Spleen (tissue), 7 donors: ENCODE data around the gene FAT1.

Experiments used
- CTCF ChIP-seq, 11 experiments: fragments of 200-600 bp in 7 of 11; fragments of 450-650 bp in 4 of 11; sonication (generic) in 4 of 11; IDR thresholded peaks in 8 of 11; conservative IDR thresholded peaks in 3 of 11; 1 replicate in 7 of 11; 2 replicates in 4 of 11; pipeline versions ENCODE4 v1.4.0 to v1.8.0; 2016 to 2021; ENCODE audit warnings: antibody characterized with exemption in 11 of 11, inconsistent platforms in 4 of 11, mild to moderate bottlenecking in 1 of 11
- POLR2A ChIP-seq, 3 donors: fragments of 450-650 bp; IDR thresholded peaks; one replicate each; pipeline ENCODE4 v1.5.1; 2017; ENCODE audit warnings: antibody characterized with exemption in 3 of 3, mild to moderate bottlenecking in 1 of 3
- donor health status: DM: no; HTN: no; CAD: no; lungs with moderate emphysema.
- donor health status: DM: no; HTN: no; CAD: no.
- donor health status: DM: no; HTN: no; CAD: no.

GRCh38 chr4:186719925-186720694 is 3.5 kb downstream of the FAT1 start:
- TF ChIP-seq CTCF (IDR thresholded peaks at IDR 0.05 in 8 of 11, conservative IDR thresholded peaks at IDR 0.05 in 3 of 11) (no peak), POLR2A (IDR thresholded peaks at IDR 0.05) (no peak)
